ENCODE data around the gene FAM83F. TPM values are rescaled to one million over a fixed set of nuclear protein-coding genes. Genes with fewer than 3 reads are reported as not detected.

Gene FAM83F
- polyA plus RNA-seq, 2 of the 4 experiments (the other 2 are of a cell fraction), result not detected

DNA sequence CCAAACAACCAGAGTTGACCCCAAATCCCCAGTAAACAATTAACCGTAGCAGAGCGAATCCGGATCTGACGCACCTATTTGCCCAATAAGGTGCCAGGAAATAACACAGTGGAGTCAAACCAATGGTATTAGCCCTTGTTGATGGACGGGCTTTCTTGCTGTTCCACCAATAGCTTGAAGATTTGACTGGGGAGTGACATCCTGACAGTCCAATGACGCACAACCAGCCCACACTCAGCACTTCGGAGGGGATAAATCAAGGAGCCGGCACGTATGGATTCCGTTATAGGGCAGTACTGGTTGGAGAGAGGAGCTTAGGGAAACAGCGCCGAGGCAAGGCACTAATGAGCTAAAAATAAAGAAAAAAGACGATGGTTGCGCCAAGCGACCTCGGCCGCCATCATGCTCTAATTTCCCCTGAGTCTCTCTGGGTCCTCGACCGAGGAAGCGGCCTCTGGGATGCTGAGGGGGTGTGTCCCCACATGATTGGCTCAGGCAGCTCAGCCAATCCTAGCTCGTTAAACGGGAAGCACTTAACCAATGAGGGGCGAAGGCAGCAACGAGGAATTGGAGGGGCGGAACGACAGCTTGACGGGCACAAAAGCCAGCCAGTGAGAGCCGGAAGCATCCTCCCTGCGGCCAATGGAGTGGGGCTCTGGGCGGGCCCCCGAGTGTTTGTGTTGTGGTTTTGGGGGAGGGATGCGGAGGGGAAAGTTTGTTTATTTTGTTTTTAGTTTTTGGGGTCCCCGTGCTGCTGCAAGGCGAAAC lies 49.5 kb downstream of the FAM83F start:
- ChIA-PET CTCF (interaction anchor here (0.6 to 1.6 kb wide), 8 partner anchors 8 to 746 kb away, joined by 3 to 7 read pairs (median 3); partner anchors contain the start of gene TNRC6B), POLR2A (interaction anchor here (0.5 to 3.3 kb wide), 24 partner anchors 11 to 855 kb away, joined by 3 to 49 read pairs (median 5); partner anchors contain the start of genes ADSL, ATF4, MIEF1 and RPS19BP1)
- peak; percentile 95 to 96 for ATAC-seq
- no peaks in the 10 kb centered on the region for H3K9me3 ChIP-seq
- 0 out of 3 replicates have a peak, but pooled peaks cover 4% of the 10 kb centered on the region for H3K4me1 ChIP-seq
- FAIRE-seq, result no peak
- peak overlapping the region; percentile 83 to 87 for H3K27ac ChIP-seq
- WGBS (ENCODE audit: missing lambda C conversion rate), result 2% methylated on average over 32 of the region's 34 CpGs
- peak; percentile 98 to 99 for DNase-seq (ENCODE audit: low read depth in 1 of 2, low spot score in 1 of 2)
- H3K4me3 ChIP-seq, result peak overlapping the region; percentile 63
- no peak for TF ChIP-seq POLR2AphosphoS2 (conservative IDR thresholded peaks at IDR 0.05; ENCODE audit: low read length)
- TF ChIP-seq, protein P1, sequence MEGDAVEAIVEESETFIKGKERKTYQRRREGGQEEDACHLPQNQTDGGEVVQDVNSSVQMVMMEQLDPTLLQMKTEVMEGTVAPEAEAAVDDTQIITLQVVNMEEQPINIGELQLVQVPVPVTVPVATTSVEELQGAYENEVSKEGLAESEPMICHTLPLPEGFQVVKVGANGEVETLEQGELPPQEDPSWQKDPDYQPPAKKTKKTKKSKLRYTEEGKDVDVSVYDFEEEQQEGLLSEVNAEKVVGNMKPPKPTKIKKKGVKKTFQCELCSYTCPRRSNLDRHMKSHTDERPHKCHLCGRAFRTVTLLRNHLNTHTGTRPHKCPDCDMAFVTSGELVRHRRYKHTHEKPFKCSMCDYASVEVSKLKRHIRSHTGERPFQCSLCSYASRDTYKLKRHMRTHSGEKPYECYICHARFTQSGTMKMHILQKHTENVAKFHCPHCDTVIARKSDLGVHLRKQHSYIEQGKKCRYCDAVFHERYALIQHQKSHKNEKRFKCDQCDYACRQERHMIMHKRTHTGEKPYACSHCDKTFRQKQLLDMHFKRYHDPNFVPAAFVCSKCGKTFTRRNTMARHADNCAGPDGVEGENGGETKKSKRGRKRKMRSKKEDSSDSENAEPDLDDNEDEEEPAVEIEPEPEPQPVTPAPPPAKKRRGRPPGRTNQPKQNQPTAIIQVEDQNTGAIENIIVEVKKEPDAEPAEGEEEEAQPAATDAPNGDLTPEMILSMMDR (IDR thresholded peaks at IDR 0.05), result no peak
- TF ChIP-seq, protein P2, sequence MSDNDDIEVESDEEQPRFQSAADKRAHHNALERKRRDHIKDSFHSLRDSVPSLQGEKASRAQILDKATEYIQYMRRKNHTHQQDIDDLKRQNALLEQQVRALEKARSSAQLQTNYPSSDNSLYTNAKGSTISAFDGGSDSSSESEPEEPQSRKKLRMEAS (IDR thresholded peaks at IDR 0.05), result 0 out of 2 replicates have a peak, but pooled peaks have one; percentile 31
- TF ChIP-seq POLR2A (IDR thresholded peaks at IDR 0.05; ENCODE audit: low read length), result peak; percentile 44; the same call in 1 of the 2 replicates
- peak; percentile 64; the same call in 1 of the 3 replicates for TF ChIP-seq BCL3 (IDR thresholded peaks at IDR 0.05)
- no peak for TF ChIP-seq MAFK (IDR thresholded peaks at IDR 0.05; ENCODE audit: partially characterized antibody)
- peak; percentile 18 to 19; a peak in 1 of 5 replicates for TF ChIP-seq JUN (IDR thresholded peaks at IDR 0.05)
- no peak for TF ChIP-seq ZC3H11A (IDR thresholded peaks at IDR 0.05)
- peak; percentile 95 for TF ChIP-seq PBX3 (IDR thresholded peaks at IDR 0.05)
- peak; percentile 87 for TF ChIP-seq PHF8 (IDR thresholded peaks at IDR 0.05; ENCODE audit: borderline replicate concordance, low read depth)
- peak overlapping the region; percentile 76 for H3K4me2 ChIP-seq

- POLR2A ChIA-PET, result interaction anchor here (0.6 to 3.3 kb wide), 17 partner anchors 10 to 854 kb away, joined by 3 to 49 read pairs (median 6); partner anchors contain the start of genes ADSL, ATF4, MIEF1 and RPS19BP1
- peak overlapping the region; percentile 68 to 87 for H3K27ac ChIP-seq
- H3K4me2 ChIP-seq, result peak overlapping the region; percentile 75
- FAIRE-seq, result no peak
- 0% methylated on average over 15 of the region's 138 CpGs for WGBS (ENCODE audit: missing lambda C conversion rate)
- DNase-seq (ENCODE audit: low read depth in 1 of 2, low spot score in 1 of 2), result peak; percentile 17 to 25
- H3K4me3 ChIP-seq, result peak overlapping the region; percentile 63
- H3K9me3 ChIP-seq, result no peaks in the 10 kb centered on the region
- peak; percentile 59 to 60 for ATAC-seq
- 0 out of 3 replicates have a peak, but pooled peaks cover 4% of the 10 kb centered on the region for H3K4me1 ChIP-seq
- CTCF ChIA-PET, result interaction anchor here (0.7 to 1.1 kb wide), 3 partner anchors 9 to 510 kb away, joined by 3 to 7 read pairs (median 3); partner anchors contain the start of gene TNRC6B
- TF ChIP-seq, protein P2 (IDR thresholded peaks at IDR 0.05), result peak; percentile 31; the same call in 1 of the 2 replicates
- no peak for TF ChIP-seq SMC3 (IDR thresholded peaks at IDR 0.05)
- TF ChIP-seq POLR2A (IDR thresholded peaks at IDR 0.05; ENCODE audit: low read length), result peak; percentile 21; the same call in 1 of the 2 replicates
Observed at GRCh38 chr22:40044870-40045834, 50.4 kb downstream of the FAM83F start.

- CTCF ChIA-PET, result interaction anchor here (0.7 kb wide), 1 partner anchor 1700 kb away, joined by 3 read pairs; no protein-coding TSS in a partner anchor
- DNase-seq (ENCODE audit: low read depth in 1 of 2, low spot score in 1 of 2) (no peak), ATAC-seq (no peak), FAIRE-seq (no peak)
- Histone ChIP-seq H3K27ac (no peak overlapping the region), H3K9me3 (no peaks in the 10 kb centered on the region), H3K4me3 (no peak overlapping the region; the same call in 2 of the 3 replicates), H3K4me1 (0 out of 3 replicates have a peak, but pooled peaks cover 4% of the 10 kb centered on the region), H3K4me2 (peak overlapping the region; percentile 75)
- 69% methylated on average over 9 of the region's 9 CpGs for WGBS (ENCODE audit: missing lambda C conversion rate)
- POLR2A ChIA-PET, result interaction anchor here (0.7 to 3.3 kb wide), 2 partner anchors 63 to 131 kb away, joined by 4 to 49 read pairs; partner anchors contain the start of gene TNRC6B
- no peak for TF ChIP-seq CEBPB (IDR thresholded peaks at IDR 0.05)
- no peak for TF ChIP-seq SREBF2 (IDR thresholded peaks at IDR 0.05)
- no peak for TF ChIP-seq HES2 (IDR thresholded peaks at IDR 0.05)
- TF ChIP-seq POLR2AphosphoS2 (conservative IDR thresholded peaks at IDR 0.05; ENCODE audit: low read length), result no peak
- no peak for TF ChIP-seq MYC (IDR thresholded peaks at IDR 0.05; ENCODE audit: borderline replicate concordance, low read length)
- TF ChIP-seq REST (IDR thresholded peaks at IDR 0.05), result no peak
- TF ChIP-seq RCOR1 (IDR thresholded peaks at IDR 0.05; ENCODE audit: low read depth, low read length), result no peak
- TF ChIP-seq KDM1A (IDR thresholded peaks at IDR 0.05; ENCODE audit: low read depth), result no peak
- TF ChIP-seq HDAC2 (IDR thresholded peaks at IDR 0.05), result no peak
Observed at GRCh38 chr22:40046126-40046525, 51.4 kb downstream of the FAM83F start.
